HCT116 (cell line): ENCODE measurements around the gene GHR. TPM values are rescaled to one million over a fixed set of nuclear protein-coding genes. Genes with fewer than 3 reads are reported as not detected.

ENCODE experiments used
- ATAC-seq: fragments of 200-7000 bp; cut with Tn5 transposase; 2 replicates; pipeline ENCODE4 v1.9.1; 2020; ENCODE audit warnings: mild to moderate bottlenecking, moderate library complexity
- BruUV-seq: library from RNA; stranded (reverse); fragments of 400-500 nt; replicated peaks from 2 replicates; lab custom pipeline; 2021; lab: Mats Ljungman, UMichigan
- CTCF ChIA-PET: fragments of 300-600 bp; sonication (Branson Sonifier 250); formaldehyde crosslinking; loops from one replicate; lab custom pipeline; 2021; ENCODE audit warnings: antibody characterized with exemption; lab: Charles Lee
- POLR2A ChIA-PET: fragments of 300-600, 350-600 bp; sonication (Branson Sonifier 250); formaldehyde crosslinking; loops from one replicate; lab custom pipeline; 2021; ENCODE audit warnings: antibody characterized with exemption; lab: Charles Lee
- RAD21 ChIA-PET, 2 experiments: fragments of 300-600 bp; sonication (Branson Sonifier 250); formaldehyde crosslinking; loops; one replicate each; lab custom pipeline; 2023; ENCODE audit warnings: low total read pairs in 2 of 2; ENCODE audit not compliant: uncharacterized antibody in 2 of 2, unreplicated experiment in 2 of 2, low non-redundant PET in 1 of 2; lab: Charles Lee
- DNase-seq: peaks from one replicate; pipeline ENCODE4 v3.0.0-alpha.2; 2010; ENCODE audit warnings: low read depth, low spot score
- H2AFZ ChIP-seq: fragments of 200-600 bp; shearing (Covaris generic), sonication (generic); 2 replicates; pipeline ENCODE4 v1.6.1; 2017; ENCODE audit warnings: low read depth, mixed run types, mixed read lengths, antibody characterized with exemption, low read length; ENCODE audit not compliant: poor library complexity, severe bottlenecking
- H3K27ac ChIP-seq: 2 replicates; pipeline ENCODE4 v1.5.1; 2012; ENCODE audit warnings: low read depth, low read length
- H3K27me3 ChIP-seq: fragments of 200-600 bp; sonication (generic); 2 replicates; pipeline ENCODE4 v1.6.1; 2016; ENCODE audit warnings: mixed run types, low read length, mixed read lengths; ENCODE audit not compliant: insufficient read depth
- H3K36me3 ChIP-seq, 2 experiments: fragments of 200-500 bp in 1 of 2; fragments of 200-600 bp in 1 of 2; sonication (Bioruptor generic) in 1 of 2; sonication (generic) in 1 of 2; 2 replicates each; pipeline versions ENCODE4 v1.5.1 to v1.6.1; 2014 to 2016; ENCODE audit warnings: low read length in 2 of 2, inconsistent platforms in 1 of 2, mixed read lengths in 1 of 2, mixed run types in 1 of 2; ENCODE audit not compliant: insufficient read depth in 2 of 2, control insufficient read depth in 1 of 2
- H3K4me1 ChIP-seq, 2 experiments: fragments of 200-600 bp in 1 of 2; sonication (generic) in 1 of 2; 2 replicates each; pipeline versions ENCODE4 v1.5.1 to v1.6.1; 2012 to 2017; ENCODE audit warnings: low read length in 2 of 2, inconsistent platforms in 1 of 2, mild to moderate bottlenecking in 1 of 2, mixed read lengths in 1 of 2, mixed run types in 1 of 2, moderate library complexity in 1 of 2; ENCODE audit not compliant: insufficient read depth in 2 of 2, control insufficient read depth in 1 of 2
- H3K4me2 ChIP-seq: fragments of 200-600 bp; sonication (generic); 2 replicates; pipeline ENCODE4 v1.6.1; 2017; ENCODE audit warnings: mixed run types, low read length, mixed read lengths
- H3K4me3 ChIP-seq, 2 experiments: fragments of 200-600 bp in 1 of 2; sonication (generic) in 1 of 2; replicated peaks in 1 of 2; 2 replicates each; pipeline ENCODE4 v1.5.1; 2011 to 2016; ENCODE audit warnings: low read length in 2 of 2, control low read depth in 1 of 2, low read depth in 1 of 2, mild to moderate bottlenecking in 1 of 2, mixed read lengths in 1 of 2, mixed run types in 1 of 2
- H3K79me2 ChIP-seq: fragments of 200-600 bp; sonication (generic); 2 replicates; pipeline ENCODE4 v1.6.1; 2017; ENCODE audit warnings: mild to moderate bottlenecking, mixed run types, low read length, moderate library complexity, mixed read lengths; ENCODE audit not compliant: insufficient read depth
- H3K9ac ChIP-seq: fragments of 200-600 bp; sonication (generic); 2 replicates; pipeline ENCODE4 v1.6.1; 2016; ENCODE audit warnings: low read length, mixed read lengths
- H3K9me2 ChIP-seq: fragments of 200-600 bp; sonication (generic), shearing (Covaris generic); 2 replicates; pipeline ENCODE4 v1.6.1; 2017; ENCODE audit warnings: mixed run types, mild to moderate bottlenecking, moderate library complexity; ENCODE audit not compliant: insufficient read depth
- H3K9me3 ChIP-seq, 2 experiments: fragments of 200-500 bp in 1 of 2; fragments of 200-600 bp in 1 of 2; sonication (Bioruptor generic) in 1 of 2; sonication (generic) in 1 of 2; 2 replicates each; pipeline ENCODE4 v1.6.1; 2014 to 2017; ENCODE audit warnings: low read length in 2 of 2, mixed read lengths in 2 of 2, inconsistent platforms in 1 of 2, low read depth in 1 of 2, mild to moderate bottlenecking in 1 of 2, mixed run types in 1 of 2, moderate library complexity in 1 of 2; ENCODE audit not compliant: control insufficient read depth in 1 of 2, insufficient read depth in 1 of 2
- H4K20me1 ChIP-seq: fragments of 200-600 bp; sonication (generic), shearing (Covaris generic); 2 replicates; pipeline ENCODE4 v1.6.1; 2017; ENCODE audit warnings: mixed run types, mild to moderate bottlenecking, moderate library complexity; ENCODE audit not compliant: insufficient read depth
- CBX3 ChIP-seq: IDR thresholded peaks from 2 replicates; pipeline ENCODE4 v1.6.1; 2012; ENCODE audit warnings: low read depth
- CTCF ChIP-seq, 3 experiments: fragments of 200-600 bp in 1 of 3; sonication (generic) in 1 of 3; IDR thresholded peaks in 2 of 3; conservative IDR thresholded peaks in 1 of 3; 2 replicates each; pipeline ENCODE4 v1.5.1; 2012 to 2017; ENCODE audit warnings: low read depth in 2 of 3, low read length in 2 of 3, antibody characterized with exemption in 1 of 3, borderline replicate concordance in 1 of 3, control low read depth in 1 of 3, mild to moderate bottlenecking in 1 of 3, mixed read lengths in 1 of 3, mixed run types in 1 of 3, moderate library complexity in 1 of 3; ENCODE audit not compliant: insufficient read depth in 1 of 3
- FOSL1 ChIP-seq: IDR thresholded peaks from 2 replicates; pipeline ENCODE4 v1.6.1; 2012; ENCODE audit warnings: low read depth
- RAD21 ChIP-seq: IDR thresholded peaks from 2 replicates; pipeline ENCODE4 v1.6.1; 2012; ENCODE audit warnings: low read depth, mild to moderate bottlenecking
- SP1 ChIP-seq: IDR thresholded peaks from 2 replicates; pipeline ENCODE4 v1.6.1; 2012; ENCODE audit warnings: low read depth
- ZBTB33 ChIP-seq: IDR thresholded peaks from 2 replicates; pipeline ENCODE4 v1.6.1; 2011; ENCODE audit warnings: mild to moderate bottlenecking, low read length, moderate library complexity; ENCODE audit not compliant: insufficient replicate concordance; ENCODE audit errors: extremely low read depth
- intact Hi-C: fragments of 100-400 bp; cut with micrococcal nuclease; formaldehyde crosslinking; loops from 2 replicates; pipeline ENCODE4 v1.10.0; 2022
- total RNA-seq: library from RNA; stranded (reverse); gene quantifications from one replicate; pipeline ENCODE4 v1.2.1, GENCODE V29; 2021; ENCODE audit not compliant: unreplicated experiment

The GHR gene
- total RNA-seq, 1 experiment from 2014 or later = not detected

DNA sequence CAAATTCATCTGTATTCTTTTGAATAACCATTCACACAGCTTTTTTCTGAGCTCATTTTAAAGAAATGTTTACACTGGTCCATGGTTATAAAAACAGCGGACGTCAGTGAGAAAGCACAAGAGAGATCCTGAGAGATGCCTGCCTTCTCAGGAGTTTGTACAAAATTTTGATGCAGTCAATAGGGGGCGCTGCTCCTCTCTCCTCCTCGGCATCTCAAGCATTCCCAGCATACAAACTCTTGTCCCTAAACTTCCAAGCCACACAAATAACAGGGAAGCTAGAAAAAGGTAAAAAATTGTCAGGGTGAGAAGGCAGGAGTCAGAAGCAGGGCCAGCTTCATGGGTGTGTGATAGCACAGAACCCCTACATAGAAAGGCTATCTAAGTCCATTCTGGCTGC is 322.2 kb downstream of the GHR start:
- Histone ChIP-seq H3K4me2 (no peak overlapping the region), H3K4me1 (no peaks in the 10 kb centered on the region), H3K9ac (no peak overlapping the region), H2AFZ (peak overlapping the region; percentile 15), H3K4me3 (no peak overlapping the region), H3K79me2 (no peaks in the 10 kb centered on the region), H3K9me2 (no peaks in the 10 kb centered on the region), H3K27ac (no peak overlapping the region), H3K36me3 (no peaks in the 10 kb centered on the region), H3K9me3 (no peaks in the 10 kb centered on the region), H3K27me3 (no peaks in the 10 kb centered on the region), H4K20me1 (no peaks in the 10 kb centered on the region)
- ChIA-PET POLR2A (no interaction called here), RAD21 (no interaction called here), CTCF (interaction anchor here (0.7 to 2.4 kb wide), 9 partner anchors 10 to 889 kb away, joined by 3 to 7 read pairs (median 4); no protein-coding TSS in a partner anchor)
- BruUV-seq = no TSS peak
- TF ChIP-seq SP1 (no peak), CTCF (IDR thresholded peaks at IDR 0.05 in 2 of 3, conservative IDR thresholded peaks at IDR 0.05 in 1 of 3; ENCODE audit: borderline replicate concordance in 1 of 3, insufficient read depth in 1 of 3, low read depth in 2 of 3, low read length in 2 of 3) (peak in 2 of 3 experiments; percentile 65 to 79; a peak in 4 of 6 replicates)
- peak; percentile 13 for DNase-seq
- peak; percentile 60 for ATAC-seq
- intact Hi-C loops = loop anchor here (5.0 kb wide), 1 partner anchor 142 kb away; no protein-coding TSS in a partner anchor

GRCh38 chr5:42745856-42746255 is 322.6 kb downstream of the GHR start:
- intact Hi-C loops = loop anchor here (5.0 kb wide), 1 partner anchor 141 kb away; no protein-coding TSS in a partner anchor
- H3K9me2 ChIP-seq = no peaks in the 10 kb centered on the region
- POLR2A ChIA-PET = no interaction called here
- H3K27ac ChIP-seq = no peak overlapping the region
- H3K27me3 ChIP-seq = no peaks in the 10 kb centered on the region
- no peaks in the 10 kb centered on the region for H3K9me3 ChIP-seq
- DNase-seq (no peak), ATAC-seq (no peak)
- no peaks in the 10 kb centered on the region for H3K79me2 ChIP-seq
- H3K4me3 ChIP-seq = no peak overlapping the region
- RAD21 ChIA-PET = no interaction called here
- CTCF ChIA-PET = interaction anchor here (0.7 to 2.4 kb wide), 9 partner anchors 9 to 889 kb away, joined by 3 to 7 read pairs (median 4); no protein-coding TSS in a partner anchor
- peak overlapping the region; percentile 15 for H2AFZ ChIP-seq
- H3K4me1 ChIP-seq = no peaks in the 10 kb centered on the region
- H3K36me3 ChIP-seq = no peaks in the 10 kb centered on the region
- no TSS peak for BruUV-seq
- no peak for TF ChIP-seq RAD21
- no peak for TF ChIP-seq FOSL1
- no peak for TF ChIP-seq ZBTB33
- no peak for TF ChIP-seq CBX3
- no peak overlapping the region for H3K4me2 ChIP-seq
- no peak overlapping the region for H3K9ac ChIP-seq
- no peaks in the 10 kb centered on the region for H4K20me1 ChIP-seq
